B cell (primary cell): ENCODE measurements around the gene CACNA2D3. TPM values are rescaled to one million over a fixed set of nuclear protein-coding genes. Genes with fewer than 3 reads are reported as not detected.

Experiments used
- ATAC-seq: fragments of 200-7000 bp; cut with Tn5 transposase; one replicate; pipeline ENCODE4 v1.10.0; 2021; ENCODE audit warnings: low read depth, mild to moderate bottlenecking, moderate number of reproducible peaks, moderate library complexity
- CTCF ChIA-PET: fragments of 350-600 bp; sonication (Branson Sonifier 250); formaldehyde crosslinking; loops from one replicate; lab custom pipeline; 2021; ENCODE audit warnings: antibody characterized with exemption, inconsistent platforms; lab: Charles Lee
- POLR2A ChIA-PET: fragments of 350-600 bp; sonication (Branson Sonifier 250); formaldehyde crosslinking; loops from one replicate; lab custom pipeline; 2021; ENCODE audit warnings: antibody characterized with exemption; lab: Charles Lee
- DNase-seq: peaks from one replicate; pipeline ENCODE4 v3.0.0; 2013
- H2AFZ ChIP-seq: 2 replicates; pipeline ENCODE4 v1.6.1; 2012; ENCODE audit warnings: mild to moderate bottlenecking, low read depth, low read length; ENCODE audit not compliant: insufficient read depth, poor library complexity, severe bottlenecking
- H3K27ac ChIP-seq, 2 donors: 1 replicate in 1 of 2; 2 replicates in 1 of 2; pipeline ENCODE4 v1.5.1; 2012 to 2013; ENCODE audit warnings: low read length in 2 of 2, mild to moderate bottlenecking in 2 of 2, moderate library complexity in 1 of 2
- H3K27me3 ChIP-seq, 4 experiments: fragments of 200-600 bp in 1 of 4; sonication (generic) in 1 of 4; replicated peaks in 1 of 4; 1 replicate in 2 of 4; 2 replicates in 2 of 4; pipeline versions ENCODE4 v1.6.1 to v1.7.0; 2013 to 2016; ENCODE audit warnings: low read length in 3 of 4, mild to moderate bottlenecking in 2 of 4, mixed read lengths in 1 of 4, moderate library complexity in 1 of 4; ENCODE audit not compliant: insufficient read depth in 4 of 4, control insufficient read depth in 3 of 4; ENCODE audit errors: control extremely low read depth in 1 of 4
- H3K36me3 ChIP-seq, 2 experiments: replicated peaks in 1 of 2; 1 replicate in 1 of 2; 2 replicates in 1 of 2; pipeline versions ENCODE4 v1.6.1 to v1.7.1; 2013; ENCODE audit warnings: low read length in 1 of 2; ENCODE audit not compliant: insufficient read depth in 2 of 2, control insufficient read depth in 1 of 2; ENCODE audit errors: control extremely low read depth in 1 of 2, extremely low read depth in 1 of 2
- H3K4me1 ChIP-seq, 2 donors: fragments of 200-600 bp in 1 of 2; sonication (generic) in 1 of 2; 1 replicate in 1 of 2; 2 replicates in 1 of 2; pipeline versions ENCODE4 v1.5.1 to v1.6.1; 2013 to 2017; ENCODE audit warnings: low read length in 2 of 2; ENCODE audit not compliant: control insufficient read depth in 2 of 2, insufficient read depth in 2 of 2
- H3K4me2 ChIP-seq: replicated peaks from 2 replicates; pipeline ENCODE3; 2012; ENCODE audit warnings: mild to moderate bottlenecking, low read depth, low read length; ENCODE audit not compliant: poor library complexity, severe bottlenecking
- H3K4me3 ChIP-seq, 5 experiments: fragments of 200-600 bp in 1 of 5; sonication (generic) in 1 of 5; 1 replicate in 3 of 5; 2 replicates in 2 of 5; pipeline versions ENCODE4 v1.5.1 to v1.7.0; 2011 to 2016; ENCODE audit warnings: low read length in 4 of 5, mild to moderate bottlenecking in 4 of 5, low read depth in 2 of 5, control low read depth in 1 of 5, moderate library complexity in 1 of 5; ENCODE audit not compliant: insufficient read depth in 1 of 5; ENCODE audit errors: control extremely low read depth in 1 of 5, extremely low read depth in 1 of 5
- H3K79me2 ChIP-seq: fragments of 200-600 bp; sonication (generic); one replicate; pipeline ENCODE4 v1.6.0; 2016; ENCODE audit warnings: low read length; ENCODE audit not compliant: control insufficient read depth, insufficient read depth
- H3K9ac ChIP-seq: fragments of 200-600 bp; sonication (generic); 2 replicates; pipeline ENCODE4 v1.6.1; 2017; ENCODE audit warnings: mild to moderate bottlenecking, low read length, moderate library complexity
- H3K9me3 ChIP-seq, 3 donors: one replicate each; pipeline versions ENCODE4 v1.6.1 to v1.7.1; 2013; ENCODE audit warnings: low read length in 2 of 3; ENCODE audit not compliant: control insufficient read depth in 2 of 3, insufficient read depth in 1 of 3; ENCODE audit errors: control extremely low read depth in 1 of 3
- H4K20me1 ChIP-seq: 2 replicates; pipeline ENCODE4 v1.6.0; 2012; ENCODE audit warnings: mild to moderate bottlenecking, low read length; ENCODE audit not compliant: insufficient read depth, control insufficient read depth, poor library complexity, severe bottlenecking
- H3K27ac Mint-ChIP-seq: one replicate; pipeline ENCODE4 v1.8.0; 2021; ENCODE audit warnings: mixed read lengths
- H3K27me3 Mint-ChIP-seq: one replicate; pipeline ENCODE4 v1.8.0; 2021; ENCODE audit warnings: mixed read lengths
- H3K4me1 Mint-ChIP-seq: one replicate; pipeline ENCODE4 v1.8.0; 2021; ENCODE audit warnings: mixed read lengths
- H3K4me3 Mint-ChIP-seq: one replicate; pipeline ENCODE4 v1.8.0; 2021; ENCODE audit warnings: mixed read lengths
- H3K9me3 Mint-ChIP-seq: one replicate; pipeline ENCODE4 v1.8.0; 2022; ENCODE audit warnings: mixed read lengths; ENCODE audit not compliant: insufficient read depth
- EZH2 ChIP-seq: IDR thresholded peaks from 2 replicates; pipeline ENCODE4 v1.6.1; 2012; ENCODE audit warnings: borderline replicate concordance, low read depth, mild to moderate bottlenecking, moderate library complexity, low read length; ENCODE audit not compliant: insufficient read depth, poor library complexity, severe bottlenecking
- WGBS: methylation state at CpG from one replicate; pipeline ENCODE4 v1.1.5; 2013; ENCODE audit warnings: missing lambda C conversion rate; ENCODE audit not compliant: insufficient coverage; 5-methylcytosine and 5-hydroxymethylcytosine counted together
- intact Hi-C: fragments of 100-400 bp; cut with micrococcal nuclease; formaldehyde crosslinking; loops from one replicate; pipeline ENCODE4 v1.10.0; 2022
- polyA plus RNA-seq: library from polyadenylated mRNA; depleted of rRNA; stranded (reverse); fragments of >200 nt; gene quantifications from 2 replicates; pipeline ENCODE4 v1.2.3, GENCODE V29; 2012
- total RNA-seq, 2 donors: library from RNA; stranded (reverse); fragments of 120-200 nt in 1 of 2; gene quantifications; 1 replicate in 1 of 2; 2 replicates in 1 of 2; pipeline versions ENCODE4 v1.2.3 to v1.2.4, GENCODE V29; 2013 to 2022
- TF ChIP-seq, protein P1 (sequence below): fragments of 200-600 bp; IDR thresholded peaks from one replicate; pipeline ENCODE4 v1.8.0; 2022; ENCODE audit warnings: antibody characterized with exemption, mild to moderate bottlenecking

The CACNA2D3 gene
- total and polyA plus RNA-seq, 2 donors (not counting 1 experiment from before 2014, with no cell fraction given) = not detected

DNA sequence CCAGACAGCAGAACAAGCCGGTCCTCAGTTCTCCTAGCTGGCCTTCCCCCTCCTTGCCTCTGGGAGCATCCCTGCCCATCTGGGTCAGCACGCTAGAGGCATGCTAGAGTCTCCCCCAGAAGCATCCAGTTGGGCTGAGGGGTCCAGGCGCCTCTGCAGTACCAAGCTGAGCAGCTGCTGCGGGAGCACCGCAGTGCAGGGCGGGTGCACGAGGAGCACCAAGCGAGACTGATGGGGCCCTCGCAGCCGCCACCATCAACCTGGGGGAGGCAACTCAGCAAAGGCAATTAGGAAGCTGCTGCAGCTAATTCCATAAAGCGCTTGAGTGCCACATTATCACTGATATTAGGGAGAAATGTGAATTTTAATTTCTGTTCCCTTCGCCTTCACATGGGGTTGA lies 12.4 kb downstream of the CACNA2D3 start:
- no peak for DNase-seq
- Histone ChIP-seq H3K4me3 (no peak overlapping the region), H3K36me3 (no peaks in the 10 kb centered on the region), H2AFZ (no peak overlapping the region), H3K4me2 (no peak overlapping the region), H3K4me1 (no peaks in the 10 kb centered on the region), H3K9me3 (no peaks in the 10 kb centered on the region), H3K9ac (no peak overlapping the region), H4K20me1 (no peaks in the 10 kb centered on the region), H3K79me2 (no peaks in the 10 kb centered on the region), H3K27ac (no peak overlapping the region), H3K27me3 (no peaks in the 10 kb centered on the region)
- POLR2A ChIA-PET = no interaction called here
- peaks cover 14% of the 10 kb centered on the region for H3K27me3 Mint-ChIP-seq
- no peaks in the 10 kb centered on the region for H3K4me1 Mint-ChIP-seq
- 92% methylated on average over 12 of the region's 12 CpGs for WGBS
- no peak overlapping the region for H3K27ac Mint-ChIP-seq
- TF ChIP-seq, protein P1, sequence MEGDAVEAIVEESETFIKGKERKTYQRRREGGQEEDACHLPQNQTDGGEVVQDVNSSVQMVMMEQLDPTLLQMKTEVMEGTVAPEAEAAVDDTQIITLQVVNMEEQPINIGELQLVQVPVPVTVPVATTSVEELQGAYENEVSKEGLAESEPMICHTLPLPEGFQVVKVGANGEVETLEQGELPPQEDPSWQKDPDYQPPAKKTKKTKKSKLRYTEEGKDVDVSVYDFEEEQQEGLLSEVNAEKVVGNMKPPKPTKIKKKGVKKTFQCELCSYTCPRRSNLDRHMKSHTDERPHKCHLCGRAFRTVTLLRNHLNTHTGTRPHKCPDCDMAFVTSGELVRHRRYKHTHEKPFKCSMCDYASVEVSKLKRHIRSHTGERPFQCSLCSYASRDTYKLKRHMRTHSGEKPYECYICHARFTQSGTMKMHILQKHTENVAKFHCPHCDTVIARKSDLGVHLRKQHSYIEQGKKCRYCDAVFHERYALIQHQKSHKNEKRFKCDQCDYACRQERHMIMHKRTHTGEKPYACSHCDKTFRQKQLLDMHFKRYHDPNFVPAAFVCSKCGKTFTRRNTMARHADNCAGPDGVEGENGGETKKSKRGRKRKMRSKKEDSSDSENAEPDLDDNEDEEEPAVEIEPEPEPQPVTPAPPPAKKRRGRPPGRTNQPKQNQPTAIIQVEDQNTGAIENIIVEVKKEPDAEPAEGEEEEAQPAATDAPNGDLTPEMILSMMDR = no peak
- no peak for TF ChIP-seq EZH2
- no peak overlapping the region for H3K4me3 Mint-ChIP-seq
- intact Hi-C loops = no loop called here
- CTCF ChIA-PET = no interaction called here
- H3K9me3 Mint-ChIP-seq = no peaks in the 10 kb centered on the region
- ATAC-seq = no peak

GRCh38 chr3:54137311-54137710 lies 15.0 kb downstream of the CACNA2D3 start:
- no peaks in the 10 kb centered on the region for H3K9me3 Mint-ChIP-seq
- intact Hi-C loops = no loop called here
- CTCF ChIA-PET = no interaction called here

More at GRCh38 chr3:54137311-54137710, 15.0 kb downstream of the CACNA2D3 start:
- Histone ChIP-seq H3K9ac (no peak overlapping the region), H3K9me3 (no peaks in the 10 kb centered on the region), H3K27ac (no peak overlapping the region), H3K36me3 (no peaks in the 10 kb centered on the region), H3K79me2 (no peaks in the 10 kb centered on the region), H3K27me3 (no peaks in the 10 kb centered on the region), H4K20me1 (no peaks in the 10 kb centered on the region), H3K4me3 (no peak overlapping the region), H2AFZ (no peak overlapping the region), H3K4me1 (no peaks in the 10 kb centered on the region), H3K4me2 (no peak overlapping the region)
- WGBS = 50% methylated on average over 1 of the region's 5 CpGs
- DNase-seq = no peak
- Mint-ChIP-seq H3K27ac (no peak overlapping the region), H3K4me1 (no peaks in the 10 kb centered on the region), H3K4me3 (no peak overlapping the region), H3K27me3 (peaks cover 14% of the 10 kb centered on the region)
- no peak for ATAC-seq
- no peak for TF ChIP-seq EZH2
- TF ChIP-seq, protein P1 = no peak
- POLR2A ChIA-PET = no interaction called here
